Activated T-helper 1 cell treated with anti-CD3 and anti-CD28 coated beads, Interleukin-12 subunit alpha, Interleukin-12 subunit beta, Interleukin-2, Interleukin-4 antibody, amounts not matched to agents 30 ng/mL and 10 ng/mL and 1 ng/mL, durations not matched to agents 14 hours and 24 hours and 36 hours (primary cell): Measurements from ENCODE around the gene TLX3. TPM values are rescaled to one million over a fixed set of nuclear protein-coding genes. Genes with fewer than 3 reads are reported as not detected.
A peak's percentile ranks its signal among the peaks of the same experiment; 100 is the strongest.

Experiments
- DNase-seq: peaks from one replicate; pipeline ENCODE4 v3.0.0; 2021; ENCODE audit warnings: low spot score
- H3K27ac Mint-ChIP-seq: one replicate; pipeline ENCODE4 v1.8.0; 2021; ENCODE audit warnings: mild to moderate bottlenecking, mixed read lengths
- H3K27me3 Mint-ChIP-seq: one replicate; pipeline ENCODE4 v1.8.0; 2022; ENCODE audit warnings: mild to moderate bottlenecking, moderate library complexity, mixed read lengths; ENCODE audit not compliant: insufficient read depth
- H3K36me3 Mint-ChIP-seq: one replicate; pipeline ENCODE4 v1.8.0; 2021; ENCODE audit warnings: low read depth, mixed read lengths
- H3K4me1 Mint-ChIP-seq: one replicate; pipeline ENCODE4 v1.8.0; 2021; ENCODE audit warnings: low read depth, mixed read lengths
- H3K4me3 Mint-ChIP-seq: one replicate; pipeline ENCODE4 v1.8.0; 2021; ENCODE audit warnings: mild to moderate bottlenecking, moderate library complexity, mixed read lengths
- H3K9me3 Mint-ChIP-seq: one replicate; pipeline ENCODE4 v1.8.0; 2021; ENCODE audit warnings: mixed read lengths
- intact Hi-C: fragments of 100-400 bp; cut with micrococcal nuclease; formaldehyde crosslinking; loops from one replicate; pipeline ENCODE4 v1.15.1; 2024
- total RNA-seq: library from RNA; stranded (reverse); gene quantifications from 2 replicates; pipeline ENCODE4 v1.2.3, GENCODE V29; 2022

Gene TLX3
- total RNA-seq, 1 donor from 2014 or later = not detected

DNA sequence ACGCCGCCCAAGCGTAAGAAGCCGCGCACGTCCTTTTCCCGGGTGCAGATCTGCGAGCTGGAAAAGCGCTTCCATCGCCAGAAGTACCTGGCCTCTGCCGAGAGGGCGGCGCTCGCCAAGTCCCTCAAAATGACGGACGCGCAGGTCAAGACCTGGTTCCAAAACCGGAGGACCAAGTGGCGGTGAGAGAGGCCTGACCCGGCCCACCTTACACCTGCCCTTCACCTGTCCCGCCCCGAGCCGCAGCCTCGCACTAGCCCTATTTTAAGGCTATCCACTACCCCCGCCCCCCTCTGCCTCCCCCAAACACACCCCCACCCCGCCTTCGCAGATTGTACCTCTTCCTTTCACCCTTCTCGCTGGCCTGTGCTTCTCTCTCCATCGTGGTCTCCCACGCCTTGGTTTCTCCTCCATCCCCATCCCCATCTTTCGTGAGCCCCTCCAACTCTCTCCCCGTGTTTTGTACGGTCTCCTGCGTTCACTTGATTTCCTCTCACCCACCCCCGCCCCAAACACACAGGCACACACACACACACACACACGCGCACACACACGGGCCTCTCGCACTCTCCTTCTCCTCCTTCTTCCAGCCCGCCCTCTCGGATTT is 1.3 kb downstream of the TLX3 start:
- Mint-ChIP-seq H3K27ac (peak overlapping the region; percentile 34), H3K36me3 (peaks cover 5% of the 10 kb centered on the region), H3K4me3 (no peak overlapping the region), H3K9me3 (no peaks in the 10 kb centered on the region), H3K4me1 (peaks cover 12% of the 10 kb centered on the region), H3K27me3 (peaks cover 57% of the 10 kb centered on the region)
- DNase-seq = no peak
- intact Hi-C loops = no loop called here

DNA sequence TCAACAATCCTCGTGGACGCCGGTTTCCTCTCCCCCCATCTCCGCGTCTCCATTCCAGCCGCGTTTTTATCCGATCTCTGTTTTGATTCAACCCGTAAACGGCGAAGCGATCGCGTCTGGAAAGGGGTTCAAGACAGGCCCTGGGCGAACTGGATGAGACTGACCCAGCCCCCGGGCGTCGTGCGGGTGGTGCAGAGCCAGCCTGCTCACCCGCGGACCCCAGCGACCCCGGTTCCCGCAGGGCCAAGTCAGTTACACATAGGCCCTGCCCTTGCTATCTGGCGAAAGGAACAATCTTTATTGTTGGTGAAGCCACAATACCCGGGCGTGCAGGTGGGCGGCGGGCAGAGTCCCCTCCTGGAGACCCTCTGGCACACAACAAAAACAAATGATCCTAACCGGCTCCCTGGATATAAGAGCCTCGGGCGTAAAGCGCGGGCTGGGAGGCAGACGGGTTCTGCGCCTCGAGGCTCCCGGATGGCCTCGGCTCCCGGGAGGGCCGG is 1.8 kb downstream of the TLX3 start:
- Mint-ChIP-seq H3K36me3 (peaks cover 5% of the 10 kb centered on the region), H3K4me1 (peaks cover 12% of the 10 kb centered on the region), H3K27ac (no peak overlapping the region), H3K4me3 (no peak overlapping the region), H3K27me3 (peaks cover 54% of the 10 kb centered on the region), H3K9me3 (no peaks in the 10 kb centered on the region)
- DNase-seq = no peak
- intact Hi-C loops = no loop called here

DNA sequence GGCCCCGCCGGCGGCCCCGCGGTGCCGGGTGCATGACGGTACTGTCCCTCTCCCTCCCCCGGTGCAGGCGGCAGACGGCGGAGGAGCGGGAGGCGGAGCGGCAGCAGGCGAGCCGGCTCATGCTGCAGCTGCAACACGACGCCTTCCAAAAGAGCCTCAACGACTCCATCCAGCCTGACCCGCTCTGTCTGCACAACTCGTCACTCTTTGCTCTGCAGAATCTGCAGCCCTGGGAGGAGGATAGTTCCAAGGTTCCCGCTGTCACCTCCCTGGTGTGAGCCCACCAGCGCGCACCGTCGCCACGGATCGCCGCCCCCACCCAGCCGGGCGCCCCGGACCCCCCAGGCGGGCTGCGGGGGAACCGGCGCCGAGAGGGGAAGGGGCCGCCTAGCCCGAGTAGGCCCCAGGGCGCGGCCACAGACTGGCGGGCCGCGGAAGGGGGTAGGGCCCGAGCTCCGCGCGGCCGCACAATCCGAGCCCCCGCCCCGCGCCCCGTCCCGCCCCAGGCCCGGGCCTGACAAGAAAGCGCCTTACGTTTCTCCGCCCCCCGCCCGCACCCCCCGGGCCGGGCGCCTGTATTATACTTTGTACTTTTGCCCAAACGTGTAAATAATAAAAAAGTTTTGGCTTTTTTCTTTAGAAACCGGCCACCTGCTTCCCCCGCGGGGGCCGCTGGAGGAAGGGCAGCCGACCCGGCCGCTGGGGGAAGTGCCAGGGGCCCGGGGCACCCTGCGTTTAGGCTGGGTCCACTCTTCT is 2.5 kb downstream of the TLX3 start:
- Mint-ChIP-seq H3K36me3 (peaks cover 5% of the 10 kb centered on the region), H3K4me1 (peaks cover 12% of the 10 kb centered on the region), H3K27me3 (peaks cover 54% of the 10 kb centered on the region), H3K27ac (no peak overlapping the region), H3K9me3 (no peaks in the 10 kb centered on the region), H3K4me3 (no peak overlapping the region)
- intact Hi-C loops = no loop called here
- DNase-seq = no peak

DNA sequence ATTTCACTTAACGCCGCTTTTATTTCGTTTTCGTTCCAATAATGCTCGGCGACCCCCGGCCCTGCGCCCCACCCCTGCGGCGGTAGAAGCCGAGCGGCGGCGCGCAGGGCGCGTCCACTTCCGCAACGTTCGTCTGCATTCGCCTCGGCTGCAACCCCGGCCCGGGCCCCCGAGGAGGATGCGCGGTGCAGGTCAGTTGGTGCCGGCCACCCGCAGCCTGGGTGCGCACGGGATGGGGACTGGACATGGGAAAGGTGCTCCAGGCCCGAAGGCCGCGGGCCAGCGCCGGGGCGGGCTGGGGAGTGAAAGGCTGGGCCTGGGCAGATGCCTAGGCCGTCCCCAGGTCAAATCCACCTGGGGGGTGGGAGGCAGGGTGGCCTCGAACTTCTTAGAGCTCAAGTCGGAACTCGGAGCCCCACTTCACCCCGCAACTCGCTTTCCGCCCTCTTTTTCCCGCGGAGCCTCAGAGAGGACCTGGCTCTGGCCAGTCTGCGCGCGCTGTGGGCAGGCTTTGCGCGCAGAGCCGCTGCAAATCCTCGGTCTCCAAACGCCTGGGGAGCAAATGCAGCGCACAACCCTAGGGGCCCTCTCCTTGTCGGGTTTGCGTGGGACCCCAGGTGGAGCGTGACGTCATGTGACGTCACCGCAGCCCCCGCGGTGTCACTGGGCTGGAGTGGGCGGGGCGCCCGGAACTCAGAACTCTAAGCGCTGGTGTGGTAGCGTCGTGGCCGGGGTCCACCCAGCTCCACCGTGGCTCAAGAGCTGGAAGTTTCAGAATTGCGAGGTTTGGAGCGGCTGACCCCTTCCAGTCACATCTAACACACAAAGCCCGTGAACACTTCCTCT is 3.3 kb downstream of the TLX3 start:
- Mint-ChIP-seq H3K4me1 (peaks cover 12% of the 10 kb centered on the region), H3K36me3 (peaks cover 5% of the 10 kb centered on the region), H3K27ac (peak overlapping the region; percentile 86), H3K9me3 (no peaks in the 10 kb centered on the region), H3K4me3 (no peak overlapping the region), H3K27me3 (peaks cover 56% of the 10 kb centered on the region)
- intact Hi-C loops = no loop called here
- DNase-seq = no peak

DNA sequence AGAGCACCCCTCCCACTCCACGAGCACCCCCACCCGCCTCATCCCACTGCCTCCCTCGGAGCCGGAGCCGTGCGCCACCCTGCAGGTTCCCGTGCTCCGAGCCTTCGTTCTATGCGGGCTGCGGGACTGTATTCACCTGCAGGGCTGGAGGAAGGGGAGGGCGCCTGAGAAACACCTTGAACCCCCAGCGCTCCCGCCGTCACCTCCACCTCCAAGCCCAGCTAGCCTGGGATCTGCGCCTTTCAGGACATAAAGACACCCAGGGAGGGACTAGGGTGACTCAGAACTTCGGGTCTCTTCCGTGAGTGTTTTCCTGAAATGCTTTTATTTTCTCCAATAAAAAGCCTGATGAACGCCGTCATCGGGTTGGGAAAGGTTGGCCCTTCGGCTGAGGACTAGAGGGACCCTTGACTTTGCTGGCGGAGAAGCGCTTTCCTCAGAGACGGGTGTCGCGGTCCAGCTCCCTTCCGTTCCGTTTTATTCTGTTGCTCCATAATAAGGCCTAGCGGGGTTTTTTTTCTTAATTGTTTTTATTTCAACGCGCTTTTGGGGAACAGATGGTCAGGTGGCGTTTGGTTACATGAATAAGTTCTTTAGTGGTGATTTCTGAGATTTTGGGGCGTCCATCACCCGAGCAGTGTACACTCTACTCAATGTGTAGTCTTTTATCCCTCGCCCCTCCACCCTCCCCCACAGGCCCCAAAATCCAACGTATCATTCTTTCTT is 4.6 kb downstream of the TLX3 start:
- Mint-ChIP-seq H3K4me3 (no peak overlapping the region), H3K9me3 (no peaks in the 10 kb centered on the region), H3K27me3 (peaks cover 58% of the 10 kb centered on the region), H3K4me1 (peaks cover 12% of the 10 kb centered on the region), H3K27ac (peak overlapping the region; percentile 56), H3K36me3 (peaks cover 5% of the 10 kb centered on the region)
- no peak for DNase-seq
- intact Hi-C loops = no loop called here

DNA sequence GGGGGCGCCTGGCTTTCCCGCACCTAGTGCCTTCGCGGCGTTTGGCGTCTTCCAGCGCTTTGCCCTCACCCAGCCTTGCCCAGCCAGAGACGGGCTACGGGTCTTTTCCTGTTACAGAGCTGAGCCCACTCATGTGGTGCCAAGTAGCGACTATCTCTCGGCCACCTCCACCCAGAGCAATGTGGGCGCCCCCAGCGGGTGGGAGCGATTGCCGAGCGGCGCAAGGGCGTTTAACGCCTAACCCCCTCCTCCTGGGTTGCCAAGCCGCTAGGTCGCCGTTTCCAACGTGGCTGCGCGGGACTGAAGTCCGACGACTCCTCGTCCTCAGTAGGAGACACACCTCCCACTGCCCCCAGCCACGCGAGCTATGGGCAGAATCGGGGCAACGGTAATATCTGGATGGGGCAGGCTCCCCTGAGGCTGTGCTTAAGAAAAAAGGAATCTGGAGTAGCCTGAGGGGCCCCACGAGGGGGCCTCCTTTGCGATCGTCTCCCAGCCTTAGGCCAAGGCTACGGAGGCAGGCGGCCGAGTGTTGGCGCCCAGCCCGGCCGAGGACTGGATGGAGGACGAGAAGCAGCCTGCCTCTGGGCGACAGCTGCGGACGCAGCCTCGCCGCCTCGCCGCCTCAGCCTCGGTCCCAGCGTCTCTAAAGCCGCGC is 5.8 kb downstream of the TLX3 start:
- no peaks in the 10 kb centered on the region for H3K9me3 Mint-ChIP-seq
- intact Hi-C loops = no loop called here

DNA sequence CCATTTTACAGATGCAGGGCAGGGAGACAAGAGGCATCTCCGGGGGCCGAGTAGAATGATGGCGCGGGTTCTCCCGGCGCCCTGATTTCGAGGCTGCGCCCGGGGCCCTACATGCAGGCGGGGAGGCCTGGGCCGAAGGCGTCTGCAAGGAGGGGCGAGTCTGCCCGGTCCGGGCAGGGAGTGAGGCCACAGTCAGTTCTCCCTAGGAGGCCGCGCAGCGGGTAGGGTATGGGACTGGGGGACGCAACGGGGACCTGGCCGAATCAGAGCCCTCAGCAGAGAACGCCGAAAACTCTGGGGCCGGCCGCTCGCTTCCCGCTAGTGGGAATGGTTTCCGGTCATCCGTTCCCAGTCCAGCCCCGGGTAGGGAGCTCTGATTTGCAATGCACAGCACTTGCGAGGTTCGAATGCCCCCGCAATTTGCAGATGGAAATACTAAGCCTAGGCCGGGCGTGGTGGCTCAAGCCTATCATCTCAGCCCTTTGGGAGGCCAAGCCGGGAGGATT is 6.4 kb downstream of the TLX3 start:
- H3K9me3 Mint-ChIP-seq = no peaks in the 10 kb centered on the region
- H3K27me3 Mint-ChIP-seq = peaks cover 63% of the 10 kb centered on the region
- peaks cover 5% of the 10 kb centered on the region for H3K36me3 Mint-ChIP-seq
- DNase-seq = no peak
- peaks cover 11% of the 10 kb centered on the region for H3K4me1 Mint-ChIP-seq
- H3K27ac Mint-ChIP-seq = no peak overlapping the region
- no peak overlapping the region for H3K4me3 Mint-ChIP-seq
- intact Hi-C loops = no loop called here

More for the DNA sequence above, 5.8 kb downstream of the TLX3 start:
- Mint-ChIP-seq H3K4me1 (peaks cover 12% of the 10 kb centered on the region), H3K4me3 (no peak overlapping the region), H3K36me3 (peaks cover 5% of the 10 kb centered on the region), H3K27me3 (peaks cover 64% of the 10 kb centered on the region), H3K27ac (no peak overlapping the region)
- no peak for DNase-seq

DNA sequence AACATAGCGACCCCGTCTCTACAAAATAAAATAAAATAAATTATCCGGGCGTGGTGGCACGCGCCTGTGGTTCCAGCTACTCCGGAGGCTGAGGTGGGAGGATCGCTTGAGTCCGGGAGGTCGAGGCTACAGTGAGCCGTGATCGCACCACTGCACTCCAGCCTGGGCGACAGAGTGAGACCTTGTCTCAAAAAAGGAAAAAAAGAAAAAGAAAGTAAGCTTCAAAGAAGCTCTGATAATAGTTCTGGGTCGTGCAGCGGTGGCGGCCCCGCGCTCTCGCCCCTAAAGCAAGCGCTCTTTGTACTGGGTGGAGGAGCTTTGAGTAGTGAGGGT is 6.8 kb downstream of the TLX3 start:
- Mint-ChIP-seq H3K9me3 (no peaks in the 10 kb centered on the region), H3K27ac (no peak overlapping the region), H3K27me3 (peaks cover 59% of the 10 kb centered on the region), H3K4me3 (no peak overlapping the region), H3K4me1 (peaks cover 6% of the 10 kb centered on the region), H3K36me3 (peaks cover 4% of the 10 kb centered on the region)
- DNase-seq = no peak
- intact Hi-C loops = loop anchor here (2.0 kb wide), 1 partner anchor 1923 kb away; no protein-coding TSS in a partner anchor

DNA sequence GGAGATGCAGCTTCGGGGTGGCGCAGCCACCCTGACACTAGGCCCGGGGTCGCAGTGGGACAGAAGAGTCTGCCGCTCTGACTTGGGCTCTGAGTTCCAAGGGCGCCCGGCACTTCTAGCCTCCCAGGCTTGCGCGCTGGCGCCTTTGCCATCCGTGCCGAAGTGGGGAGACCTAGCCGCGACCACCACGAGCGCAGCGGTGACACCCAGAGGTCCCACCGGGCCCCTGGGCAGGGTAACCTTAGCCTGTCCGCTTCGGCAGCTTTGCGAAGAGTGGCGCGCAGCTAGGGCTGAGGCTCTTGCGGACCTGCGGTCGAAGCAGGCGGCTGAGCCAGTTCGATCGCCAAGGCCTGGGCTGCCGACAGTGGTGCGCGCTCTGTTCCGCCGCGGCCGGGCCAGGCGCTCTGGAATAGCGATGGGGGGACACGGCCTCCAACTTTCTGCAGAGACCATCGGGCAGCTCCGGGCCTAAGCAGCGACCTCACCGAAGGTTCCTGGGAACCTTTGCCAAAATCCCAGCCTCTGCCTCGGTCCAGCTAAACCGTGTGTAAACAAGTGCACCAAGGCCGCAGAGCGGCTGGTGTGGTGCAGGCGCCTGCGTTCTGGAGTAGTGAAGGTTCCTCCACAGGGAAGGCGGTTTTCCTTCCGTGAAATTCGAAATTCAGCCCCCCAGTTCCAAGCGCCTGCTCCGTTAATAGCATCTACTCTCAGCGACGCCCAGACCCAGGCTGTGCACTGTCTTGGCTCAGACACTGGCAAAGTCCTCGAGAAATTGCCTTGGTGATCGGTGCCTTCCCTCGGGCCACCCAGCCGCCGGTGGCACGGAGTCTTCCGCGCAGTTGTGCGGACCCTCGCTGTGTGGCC is 7.4 kb downstream of the TLX3 start:
- Mint-ChIP-seq H3K27ac (no peak overlapping the region), H3K36me3 (peaks cover 4% of the 10 kb centered on the region), H3K4me1 (peaks cover 6% of the 10 kb centered on the region), H3K4me3 (no peak overlapping the region), H3K27me3 (peaks cover 63% of the 10 kb centered on the region), H3K9me3 (no peaks in the 10 kb centered on the region)
- intact Hi-C loops = loop anchor here (2.0 kb wide), 1 partner anchor 1922 kb away; no protein-coding TSS in a partner anchor
- DNase-seq = no peak

DNA sequence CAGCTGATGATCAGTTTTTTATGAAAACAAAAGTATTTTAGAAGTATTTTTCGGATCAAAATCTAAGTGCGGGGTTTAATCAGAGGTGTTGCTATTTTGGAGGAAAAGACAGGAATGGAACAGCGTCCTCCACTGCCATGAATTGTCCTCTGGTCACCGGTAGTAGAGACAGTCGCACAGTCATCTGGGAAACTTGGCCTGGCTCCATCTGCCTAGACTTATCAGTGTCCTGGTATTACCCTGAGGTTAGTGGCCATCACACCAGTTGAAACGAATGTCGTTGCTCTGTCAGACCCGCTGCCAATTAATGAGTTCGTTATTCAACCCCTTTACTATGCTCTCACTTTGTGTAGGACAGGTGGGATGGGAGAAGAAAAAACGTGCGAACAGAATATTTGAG is 8.2 kb downstream of the TLX3 start:
- intact Hi-C loops = loop anchor here (2.0 kb wide), 1 partner anchor 1922 kb away; no protein-coding TSS in a partner anchor

DNA sequence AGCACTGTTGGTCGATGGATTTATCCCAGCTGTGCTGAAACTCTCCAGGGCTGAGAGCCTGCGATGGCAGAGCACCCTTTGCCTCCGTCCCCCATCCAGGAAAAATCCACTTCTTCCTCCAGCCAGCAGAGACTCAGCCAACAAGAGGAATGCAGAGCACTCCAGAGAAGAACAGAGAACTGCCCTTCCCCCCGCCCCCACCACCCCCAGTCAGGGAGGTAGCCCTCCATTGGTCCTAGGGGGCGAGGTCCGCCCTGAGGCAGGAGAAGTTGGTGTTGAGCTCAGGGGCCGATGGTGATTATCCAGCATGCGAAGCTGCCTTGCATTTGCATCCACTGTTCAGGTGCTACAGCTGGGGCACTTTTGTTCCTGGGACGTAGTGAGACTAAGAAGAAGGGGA is 9.0 kb downstream of the TLX3 start:
- Mint-ChIP-seq H3K9me3 (no peaks in the 10 kb centered on the region), H3K36me3 (peaks cover 2% of the 10 kb centered on the region), H3K27ac (no peak overlapping the region), H3K4me1 (peaks cover 2% of the 10 kb centered on the region), H3K27me3 (peaks cover 65% of the 10 kb centered on the region), H3K4me3 (no peak overlapping the region)
- DNase-seq = no peak
- intact Hi-C loops = no loop called here

More for the DNA sequence above, 8.2 kb downstream of the TLX3 start:
- Mint-ChIP-seq H3K36me3 (peaks cover 4% of the 10 kb centered on the region), H3K9me3 (no peaks in the 10 kb centered on the region), H3K27me3 (peaks cover 63% of the 10 kb centered on the region), H3K4me3 (no peak overlapping the region), H3K27ac (no peak overlapping the region), H3K4me1 (peaks cover 6% of the 10 kb centered on the region)
- DNase-seq = no peak
